ENCODE measurements around the gene OIT3.

Gene OIT3

GRCh38 chr10:72935361-72935760 is 41.8 kb downstream of the OIT3 start:
- no peak for DNase-seq (ENCODE audit: low read depth, low spot score)
- no peak overlapping the region for H3K4me3 ChIP-seq (ENCODE audit: low read length)

GRCh38 chr10:72943498-72944234 is 50.1 kb downstream of the OIT3 start:
- DNase-seq (ENCODE audit: low read depth, low spot score), result no peak
- no peak overlapping the region for H3K4me3 ChIP-seq (ENCODE audit: low read length)

GRCh38 chr10:72946963-72947362 is 53.4 kb downstream of the OIT3 start:
- H3K4me3 ChIP-seq (ENCODE audit: low read length), result no peak overlapping the region
- DNase-seq (ENCODE audit: low read depth, low spot score), result no peak

- DNase-seq (ENCODE audit: low read depth, low spot score), result no peak
- H3K4me3 ChIP-seq (ENCODE audit: low read length), result no peak overlapping the region
Observed at GRCh38 chr10:72948762-72949161, 55.2 kb downstream of the OIT3 start.

- no peak overlapping the region for H3K4me3 ChIP-seq (ENCODE audit: low read length)
- DNase-seq (ENCODE audit: low read depth, low spot score), result no peak
Observed at GRCh38 chr10:72951760-72952159, 58.2 kb downstream of the OIT3 start.

GRCh38 chr10:72952189-72952588 is 58.6 kb downstream of the OIT3 start:
- no peak overlapping the region for H3K4me3 ChIP-seq (ENCODE audit: low read length)

GRCh38 chr10:72952642-72953158 is 59.2 kb downstream of the OIT3 start:
- no peak for DNase-seq (ENCODE audit: low read depth, low spot score)
- H3K4me3 ChIP-seq (ENCODE audit: low read length), result no peak overlapping the region

More at GRCh38 chr10:72952189-72952588, 58.6 kb downstream of the OIT3 start:
- no peak for DNase-seq (ENCODE audit: low read depth, low spot score)

- no peak overlapping the region for H3K4me3 ChIP-seq (ENCODE audit: low read length)
- no peak for DNase-seq (ENCODE audit: low read depth, low spot score)
Observed at GRCh38 chr10:72953687-72954086, 60.1 kb downstream of the OIT3 start.

GRCh38 chr10:72954230-72954595 is 60.7 kb downstream of the OIT3 start:
- no peak for DNase-seq (ENCODE audit: low read depth, low spot score)
- no peak overlapping the region for H3K4me3 ChIP-seq (ENCODE audit: low read length)

- no peak within 1 kb of the TSS for H3K4me3 ChIP-seq (ENCODE audit: low read length)
- no peak for DNase-seq (ENCODE audit: low read depth, low spot score)
Observed at GRCh38 chr10:72954596-72955554, 61.3 kb downstream of the OIT3 start, which contains the start of gene PLA2G12B. Gene PLA2G12B, minus strand, starts transcription at chr10:72954806. Its CDS starts 121 bp downstream, at chr10:72954685.

- no peak overlapping the region for H3K4me3 ChIP-seq (ENCODE audit: low read length)
- no peak for DNase-seq (ENCODE audit: low read depth, low spot score)
Observed at GRCh38 chr10:72956001-72956400, 62.5 kb downstream of the OIT3 start.

- no peak for DNase-seq (ENCODE audit: low read depth, low spot score)
- no peak overlapping the region for H3K4me3 ChIP-seq (ENCODE audit: low read length)
Observed at GRCh38 chr10:72976886-72977285, 83.3 kb downstream of the OIT3 start.

GRCh38 chr10:72979709-72980108 is 86.2 kb downstream of the OIT3 start:
- H3K4me3 ChIP-seq (ENCODE audit: low read length), result no peak overlapping the region
- DNase-seq (ENCODE audit: low read depth, low spot score), result no peak

GRCh38 chr10:72980348-72980747 is 86.8 kb downstream of the OIT3 start:
- DNase-seq (ENCODE audit: low read depth, low spot score), result no peak
- no peak overlapping the region for H3K4me3 ChIP-seq (ENCODE audit: low read length)

GRCh38 chr10:72981028-72981881 is 87.7 kb downstream of the OIT3 start:
- no peak for DNase-seq (ENCODE audit: low read depth, low spot score)
- H3K4me3 ChIP-seq (ENCODE audit: low read length), result no peak overlapping the region

GRCh38 chr10:72981882-72982529 is 88.5 kb downstream of the OIT3 start:
- DNase-seq (ENCODE audit: low read depth, low spot score), result no peak
- no peak overlapping the region for H3K4me3 ChIP-seq (ENCODE audit: low read length)
